CD14-positive monocyte (primary cell): Measurements from ENCODE around the gene CAVIN4. TPM values are rescaled to one million over a fixed set of nuclear protein-coding genes. Genes with fewer than 3 reads are reported as not detected.

Experiments used
- DNase-seq, 3 donors: peaks; one replicate each; pipeline ENCODE4 v3.0.0-alpha.2; 2011 to 2022
- H2AFZ ChIP-seq: 2 replicates; pipeline ENCODE4 v1.6.0; 2012; ENCODE audit warnings: mild to moderate bottlenecking, low read depth, low read length, inconsistent platforms; ENCODE audit not compliant: insufficient read depth, poor library complexity, severe bottlenecking
- H3K27ac ChIP-seq, 2 donors: 1 replicate in 1 of 2; 2 replicates in 1 of 2; pipeline ENCODE4 v1.5.1; 2012 to 2013; ENCODE audit warnings: low read length in 2 of 2, control low read depth in 1 of 2, inconsistent platforms in 1 of 2, low read depth in 1 of 2, mild to moderate bottlenecking in 1 of 2
- H3K27me3 ChIP-seq, 2 donors: one replicate each; pipeline versions ENCODE4 v1.6.0 to v1.6.1; 2011 to 2013; ENCODE audit warnings: low read length in 2 of 2; ENCODE audit not compliant: control insufficient read depth in 2 of 2, insufficient read depth in 2 of 2
- H3K36me3 ChIP-seq, 2 donors: replicated peaks in 1 of 2; 1 replicate in 1 of 2; 2 replicates in 1 of 2; pipeline versions ENCODE4 v1.5.1 to v1.6.1; 2012 to 2013; ENCODE audit warnings: low read length in 2 of 2, control low read depth in 1 of 2, inconsistent platforms in 1 of 2, mild to moderate bottlenecking in 1 of 2; ENCODE audit not compliant: insufficient read depth in 2 of 2, control insufficient read depth in 1 of 2
- H3K4me1 ChIP-seq, 2 donors: 1 replicate in 1 of 2; 2 replicates in 1 of 2; pipeline versions ENCODE4 v1.5.1 to v1.6.1; 2012 to 2013; ENCODE audit warnings: low read length in 2 of 2, control low read depth in 1 of 2, inconsistent platforms in 1 of 2, mild to moderate bottlenecking in 1 of 2, moderate library complexity in 1 of 2; ENCODE audit not compliant: insufficient read depth in 2 of 2, control insufficient read depth in 1 of 2
- H3K4me2 ChIP-seq: replicated peaks from 2 replicates; pipeline ENCODE3; 2012; ENCODE audit warnings: low read length, moderate library complexity, mild to moderate bottlenecking; ENCODE audit not compliant: poor library complexity, severe bottlenecking; ENCODE audit errors: extremely low read depth
- H3K4me3 ChIP-seq, 3 experiments: fragments of 200-600 bp in 1 of 3; sonication (generic) in 1 of 3; replicated peaks in 1 of 3; 1 replicate in 2 of 3; 2 replicates in 1 of 3; pipeline ENCODE4 v1.5.1; 2011 to 2013; ENCODE audit warnings: low read length in 3 of 3, mild to moderate bottlenecking in 3 of 3, control low read depth in 2 of 3, low read depth in 2 of 3, inconsistent platforms in 1 of 3, moderate library complexity in 1 of 3
- H3K79me2 ChIP-seq: 2 replicates; pipeline ENCODE4 v1.6.0; 2012; ENCODE audit warnings: mild to moderate bottlenecking, control low read depth, inconsistent platforms, low read length, moderate library complexity; ENCODE audit not compliant: insufficient read depth
- H3K9ac ChIP-seq: 2 replicates; pipeline ENCODE4 v1.6.0; 2017; ENCODE audit warnings: low read length, mild to moderate bottlenecking; ENCODE audit not compliant: insufficient read depth, poor library complexity, severe bottlenecking
- H3K9me3 ChIP-seq, 2 donors: replicated peaks in 1 of 2; 1 replicate in 1 of 2; 2 replicates in 1 of 2; pipeline versions ENCODE4 v1.5.1 to v1.6.1; 2012 to 2013; ENCODE audit warnings: low read length in 2 of 2, control low read depth in 1 of 2; ENCODE audit not compliant: control insufficient read depth in 1 of 2, insufficient read depth in 1 of 2
- H4K20me1 ChIP-seq: 2 replicates; pipeline ENCODE4 v1.6.0; 2012; ENCODE audit warnings: mild to moderate bottlenecking, low read length, control low read depth, moderate library complexity; ENCODE audit not compliant: insufficient read depth
- H3K27ac Mint-ChIP-seq, 7 donors: one replicate each; pipeline ENCODE4 v1.8.0; 2020; ENCODE audit warnings: mild to moderate bottlenecking in 7 of 7, mixed read lengths in 7 of 7, moderate library complexity in 6 of 7, inconsistent platforms in 2 of 7
- H3K27me3 Mint-ChIP-seq, 3 donors: one replicate each; pipeline ENCODE4 v1.8.0; 2021 to 2022; ENCODE audit warnings: low read depth in 3 of 3, mild to moderate bottlenecking in 3 of 3, mixed read lengths in 3 of 3, moderate library complexity in 3 of 3, inconsistent platforms in 1 of 3
- H3K36me3 Mint-ChIP-seq, 2 donors: one replicate each; pipeline ENCODE4 v1.8.0; 2020; ENCODE audit warnings: mixed read lengths in 2 of 2, inconsistent platforms in 1 of 2, mild to moderate bottlenecking in 1 of 2
- H3K4me1 Mint-ChIP-seq: one replicate; pipeline ENCODE4 v1.8.0; 2020; ENCODE audit warnings: mild to moderate bottlenecking, mixed read lengths
- H3K4me3 Mint-ChIP-seq, 2 donors: one replicate each; pipeline ENCODE4 v1.8.0; 2020; ENCODE audit warnings: mild to moderate bottlenecking in 2 of 2, mixed read lengths in 2 of 2, moderate library complexity in 1 of 2
- H3K9me3 Mint-ChIP-seq, 7 donors: one replicate each; pipeline ENCODE4 v1.8.0; 2020 to 2022; ENCODE audit warnings: mixed read lengths in 7 of 7, mild to moderate bottlenecking in 6 of 7, moderate library complexity in 6 of 7, inconsistent platforms in 2 of 7
- CTCF ChIP-seq: fragments of 200-600 bp; IDR thresholded peaks from one replicate; pipeline ENCODE4 v1.8.0; 2022; ENCODE audit warnings: antibody characterized with exemption, mild to moderate bottlenecking
- WGBS: methylation state at CpG from one replicate; pipeline ENCODE4 v1.1.5; 2013; ENCODE audit warnings: missing lambda C conversion rate; ENCODE audit not compliant: insufficient coverage; 5-methylcytosine and 5-hydroxymethylcytosine counted together
- intact Hi-C, 2 donors: fragments of 100-400 bp; cut with micrococcal nuclease; formaldehyde crosslinking; loops; one replicate each; pipeline versions ENCODE4 v1.15.0 to v1.15.1; 2023
- polyA plus RNA-seq, 3 donors: library from polyadenylated mRNA; depleted of rRNA in 1 of 3; unstranded in 2 of 3; stranded (reverse) in 1 of 3; fragments of 300-500 nt in 2 of 3; fragments of >200 nt in 1 of 3; fragmentation: Illumina TruSeq in 2 of 3; gene quantifications; 1 replicate in 2 of 3; 2 replicates in 1 of 3; pipeline ENCODE4 v1.2.3, GENCODE V29; 2012 to 2021

CAVIN4 gene
- polyA plus RNA-seq, 3 donors: not detected

GRCh38 chr9:100602342-100602801, 24.5 kb downstream of the CAVIN4 start:
- peak in 1 of 3 donors; percentile 2 for DNase-seq
- intact Hi-C loops: loop anchor here in 1 of 2 donors (10.0 kb wide), 1 partner anchor 712 kb away; no protein-coding TSS in a partner anchor
- Mint-ChIP-seq H3K4me3 (no peak overlapping the region), H3K36me3 (no peaks in the 10 kb centered on the region), H3K4me1 (peaks cover 12% of the 10 kb centered on the region), H3K27me3 (peaks cover 16 to 18% (median 17%) of the 10 kb centered on the region in 3 donors), H3K27ac (no peak overlapping the region), H3K9me3 (peaks cover 0 to 4% (median 0%) of the 10 kb centered on the region in 7 donors)
- no peak overlapping the region for H3K4me3 ChIP-seq
- WGBS: no CpG with 5 or more reads among the region's 2 CpGs
- peaks cover 10% of the 10 kb centered on the region in 2 donors for H3K4me1 ChIP-seq
- no peak overlapping the region for H2AFZ ChIP-seq
- H3K4me2 ChIP-seq: no peak overlapping the region
- no peaks in the 10 kb centered on the region for H3K36me3 ChIP-seq
- no peaks in the 10 kb centered on the region for H3K9me3 ChIP-seq
- peaks cover 5 to 9% of the 10 kb centered on the region in 2 donors for H3K27me3 ChIP-seq
- no peaks in the 10 kb centered on the region for H3K79me2 ChIP-seq
- peak; percentile 29 for TF ChIP-seq CTCF
- H4K20me1 ChIP-seq: no peaks in the 10 kb centered on the region
- no peak overlapping the region for H3K9ac ChIP-seq
- H3K27ac ChIP-seq: no peak overlapping the region

GRCh38 chr9:100605405-100605804, 27.5 kb downstream of the CAVIN4 start:
- no peak overlapping the region for H3K27ac Mint-ChIP-seq
- WGBS: 86% methylated on average over 1 of the region's 1 CpG
- H3K4me3 Mint-ChIP-seq: no peak overlapping the region
- no peaks in the 10 kb centered on the region for H3K4me1 Mint-ChIP-seq
- Histone ChIP-seq H3K9ac (no peak overlapping the region), H3K79me2 (no peaks in the 10 kb centered on the region), H2AFZ (no peak overlapping the region), H3K9me3 (no peaks in the 10 kb centered on the region), H3K4me1 (no peaks in the 10 kb centered on the region), H3K27me3 (no peaks in the 10 kb centered on the region), H3K4me2 (no peak overlapping the region), H3K36me3 (no peaks in the 10 kb centered on the region), H4K20me1 (no peaks in the 10 kb centered on the region), H3K4me3 (no peak overlapping the region), H3K27ac (no peak overlapping the region)
- no peaks in the 10 kb centered on the region for H3K36me3 Mint-ChIP-seq
- peaks cover 0 to 2% (median 0%) of the 10 kb centered on the region in 7 donors for H3K9me3 Mint-ChIP-seq
- intact Hi-C loops: loop anchor here in 1 of 2 donors (10.0 kb wide), 1 partner anchor 709 kb away; no protein-coding TSS in a partner anchor
- H3K27me3 Mint-ChIP-seq: peaks cover 0 to 5% (median 0%) of the 10 kb centered on the region in 3 donors
- DNase-seq: no peak
- TF ChIP-seq CTCF: no peak
